ENCODE data around the gene MYO9B. TPM values are rescaled to one million over a fixed set of nuclear protein-coding genes. Genes with fewer than 3 reads are reported as not detected.

MYO9B gene
- total and polyA plus RNA-seq, 11 donors, result 24.2 to 89.4 (median 31.3) TPM

- ATAC-seq, result no peak
- 60 to 72% (median 70%) methylated on average over 10 to 21 of the region's 21 CpGs for WGBS, 4 donors
- Histone ChIP-seq H3K27ac (no peak overlapping the region), H3K27me3 (no peaks in the 10 kb centered on the region), H3K9me3 (no peaks in the 10 kb centered on the region), H3K4me1 (peaks cover 0 to 27% (median 14%) of the 10 kb centered on the region in 12 donors), H3K36me3 (peaks cover 0 to 21% (median 7%) of the 10 kb centered on the region in 9 donors), H3K4me3 (no peak overlapping the region)
- DNase-seq, result no peak
- intact Hi-C loops (cut with DNase I), result no loop called here
- TF ChIP-seq POLR2A (IDR thresholded peaks at IDR 0.05) (no peak), CTCF (IDR thresholded peaks at IDR 0.05) (no peak)
These were observed 172.6 kb downstream of the MYO9B start for GRCh38 chr19:17248011-17248776.

- Histone ChIP-seq H3K9me3 (no peaks in the 10 kb centered on the region), H3K27ac (no peak overlapping the region), H3K27me3 (no peaks in the 10 kb centered on the region), H3K36me3 (peaks cover 0 to 36% (median 11%) of the 10 kb centered on the region in 9 donors), H3K4me3 (no peak overlapping the region), H3K4me1 (peaks cover 0 to 17% (median 11%) of the 10 kb centered on the region in 12 donors)
- ATAC-seq, result no peak
- intact Hi-C loops (cut with DNase I), result no loop called here
- TF ChIP-seq POLR2A (IDR thresholded peaks at IDR 0.05), result no peak
- TF ChIP-seq CTCF (IDR thresholded peaks at IDR 0.05), result no peak
- WGBS, 4 donors, result 81 to 96% (median 83%) methylated on average over 6 to 15 of the region's 15 CpGs
- no peak for DNase-seq
These were observed 174.4 kb downstream of the MYO9B start for GRCh38 chr19:17249887-17250548.

- 86 to 88% (median 86%) methylated on average over 10 of the region's 10 CpGs for WGBS, 4 donors
- intact Hi-C loops (cut with DNase I), result no loop called here
- H3K4me3 ChIP-seq, result no peak overlapping the region
- TF ChIP-seq CTCF (IDR thresholded peaks at IDR 0.05) (no peak), POLR2A (IDR thresholded peaks at IDR 0.05) (no peak)
- DNase-seq (no peak), ATAC-seq (no peak)
- no peak overlapping the region for H3K27ac ChIP-seq
- peaks cover 0 to 8% (median 1%) of the 10 kb centered on the region in 12 donors for H3K9me3 ChIP-seq
- no peaks in the 10 kb centered on the region for H3K27me3 ChIP-seq
- peaks cover 0 to 63% (median 23%) of the 10 kb centered on the region in 9 donors for H3K36me3 ChIP-seq
- H3K4me1 ChIP-seq, result no peaks in the 10 kb centered on the region
These were observed 179.1 kb downstream of the MYO9B start for GRCh38 chr19:17254636-17255035.

- DNase-seq (no peak), ATAC-seq (no peak)
- no peaks in the 10 kb centered on the region for H3K4me1 ChIP-seq
- intact Hi-C loops (cut with DNase I), result no loop called here
- no peak overlapping the region for H3K4me3 ChIP-seq
- no peaks in the 10 kb centered on the region for H3K27me3 ChIP-seq
- WGBS, 4 donors, result 71 to 78% (median 77%) methylated on average over 18 of the region's 18 CpGs
- no peak overlapping the region for H3K27ac ChIP-seq
- TF ChIP-seq CTCF (IDR thresholded peaks at IDR 0.05) (no peak), POLR2A (IDR thresholded peaks at IDR 0.05) (no peak)
- H3K9me3 ChIP-seq, result peaks cover 0 to 12% (median 2%) of the 10 kb centered on the region in 12 donors
- H3K36me3 ChIP-seq, result peaks cover 0 to 65% (median 21%) of the 10 kb centered on the region in 9 donors
These were observed 179.6 kb downstream of the MYO9B start for GRCh38 chr19:17255150-17255621.

All from heart left ventricle (tissue), 16 donors.